ENCODE measurements around the gene RHCE.
"Not testable (repeated sequence)": the region's sequence is repeated elsewhere in the genome, so short reads cannot be mapped to it uniquely, and the experiment has no call there.

- not testable (repeated sequence) for TF ChIP-seq CTCF (conservative IDR thresholded peaks at IDR 0.05 in 1 of 2, IDR thresholded peaks at IDR 0.05 in 1 of 2; ENCODE audit: low read depth in 1 of 2, low read length in 2 of 2); EZH2 (IDR thresholded peaks at IDR 0.05; ENCODE audit: low read length, missing control alignments)
These were observed 23.1 kb downstream of the RHCE start for GRCh38 chr1:25397549-25397948.
